Panc1 (cell line): Measurements from ENCODE around the gene ZBTB4. TPM values are rescaled to one million over a fixed set of nuclear protein-coding genes. Genes with fewer than 3 reads are reported as not detected.

Experiments
- ATAC-seq: fragments of 200-7000 bp; cut with Tn5 transposase; 2 replicates; pipeline ENCODE4 v1.9.1; 2020; ENCODE audit warnings: mild to moderate bottlenecking, moderate library complexity
- BruUV-seq: library from RNA; stranded (reverse); fragments of 400-500 nt; replicated peaks from 2 replicates; lab custom pipeline; 2021; lab: Mats Ljungman, UMichigan
- CTCF ChIA-PET: fragments of 300-600 bp; sonication (Branson Sonifier 250); formaldehyde crosslinking; loops from one replicate; lab custom pipeline; 2022; ENCODE audit warnings: antibody characterized with exemption; lab: Charles Lee
- POLR2A ChIA-PET: fragments of 300-600 bp; sonication (Branson Sonifier 250); formaldehyde crosslinking; loops from one replicate; lab custom pipeline; 2022; ENCODE audit warnings: antibody characterized with exemption; lab: Charles Lee
- DNase-seq: peaks from one replicate; pipeline ENCODE4 v3.0.0-alpha.2; 2010; ENCODE audit warnings: low read depth, low spot score
- H3K27ac ChIP-seq: 2 replicates; pipeline ENCODE4 v1.5.1; 2011; ENCODE audit warnings: mild to moderate bottlenecking, low read length, inconsistent platforms
- H3K27me3 ChIP-seq: fragments of 200-500 bp; sonication (Bioruptor generic); 2 replicates; pipeline ENCODE4 v1.6.0; 2014; ENCODE audit warnings: low read length, inconsistent platforms; ENCODE audit not compliant: control insufficient read depth, insufficient read depth
- H3K36me3 ChIP-seq: fragments of 200-500 bp; sonication (Bioruptor generic); 2 replicates; pipeline ENCODE4 v1.5.1; 2014; ENCODE audit warnings: inconsistent platforms, mild to moderate bottlenecking, low read length, moderate library complexity; ENCODE audit not compliant: control insufficient read depth, insufficient read depth
- H3K4me1 ChIP-seq: 2 replicates; pipeline ENCODE4 v1.5.1; 2011; ENCODE audit warnings: inconsistent platforms, mild to moderate bottlenecking, low read length, moderate library complexity; ENCODE audit not compliant: control insufficient read depth, insufficient read depth
- H3K4me3 ChIP-seq, 2 experiments: 2 replicates each; pipeline ENCODE4 v1.5.1; 2011 to 2012; ENCODE audit warnings: low read depth in 2 of 2, low read length in 2 of 2, mild to moderate bottlenecking in 2 of 2, inconsistent platforms in 1 of 2, moderate library complexity in 1 of 2
- H3K9me3 ChIP-seq: fragments of 200-500 bp; sonication (Bioruptor generic); 2 replicates; pipeline ENCODE4 v1.5.1; 2014; ENCODE audit warnings: low read depth, mild to moderate bottlenecking, inconsistent platforms, low read length, moderate library complexity; ENCODE audit not compliant: control insufficient read depth, insufficient read depth
- CTCF ChIP-seq: fragments of 450-650 bp; IDR thresholded peaks from 2 replicates; pipeline ENCODE4 v1.5.1; 2017; ENCODE audit warnings: mild to moderate bottlenecking
- POLR2AphosphoS5 ChIP-seq: IDR thresholded peaks from 2 replicates; pipeline ENCODE4 v1.6.1; 2012; ENCODE audit warnings: mild to moderate bottlenecking, low read depth, low read length, moderate library complexity
- REST ChIP-seq, 2 experiments: IDR thresholded peaks; 2 replicates each; pipeline ENCODE4 v1.6.1; 2011 to 2012; ENCODE audit warnings: low read depth in 2 of 2, control low read depth in 1 of 2, low read length in 1 of 2, mild to moderate bottlenecking in 1 of 2, moderate library complexity in 1 of 2; ENCODE audit not compliant: insufficient read depth in 1 of 2
- SIN3A ChIP-seq: IDR thresholded peaks from 2 replicates; pipeline ENCODE4 v1.6.1; 2012; ENCODE audit warnings: low read depth, mild to moderate bottlenecking, low read length, moderate library complexity, borderline replicate concordance; ENCODE audit not compliant: insufficient read depth
- TCF7L2 ChIP-seq: IDR thresholded peaks from 2 replicates; pipeline ENCODE4 v1.6.1; 2011; ENCODE audit warnings: mild to moderate bottlenecking, low read depth, low read length, inconsistent platforms
- in situ Hi-C: cut with HindIII; loops from 2 replicates; pipeline ENCODE4 v1.10.0; 2016; ENCODE audit warnings: low sequenced_read_pairs, low pct_unique_long_range_greater_than_20kb
- intact Hi-C: fragments of 100-400 bp; cut with micrococcal nuclease; formaldehyde crosslinking; loops from one replicate; pipeline ENCODE4 v1.10.0; 2022; ENCODE audit not compliant: unreplicated experiment
- total RNA-seq: library from RNA; stranded (reverse); gene quantifications from one replicate; pipeline ENCODE4 v1.2.1, GENCODE V29; 2021; ENCODE audit not compliant: unreplicated experiment

Gene ZBTB4
- total RNA-seq, 1 experiment from 2014 or later = 24.9 TPM

- ATAC-seq (no peak), DNase-seq (no peak)
- no TSS peak for BruUV-seq
- no peaks in the 10 kb centered on the region for H3K27me3 ChIP-seq
- H3K27ac ChIP-seq = no peak overlapping the region
- TF ChIP-seq REST (IDR thresholded peaks at IDR 0.05; ENCODE audit: insufficient read depth in 1 of 2, low read depth in 2 of 2, low read length in 1 of 2) (no peak), POLR2AphosphoS5 (no peak), TCF7L2 (no peak), SIN3A (no peak), CTCF (no peak)
- no peak overlapping the region for H3K4me3 ChIP-seq
- ChIA-PET CTCF (no interaction called here), POLR2A (no interaction called here)
- intact Hi-C loops = no loop called here
- in situ Hi-C loops = no loop called here
- no peaks in the 10 kb centered on the region for H3K9me3 ChIP-seq
- H3K4me1 ChIP-seq = no peaks in the 10 kb centered on the region; the same call in 1 of the 2 replicates
- no peaks in the 10 kb centered on the region for H3K36me3 ChIP-seq
These were observed 69.7 kb downstream of the ZBTB4 start for GRCh38 chr17:7409716-7410115.

Other genes starting within 250 kb of the ZBTB4 start
- 84.2 TPM for gene DVL2, start 245.1 kb downstream of the ZBTB4 start, total RNA-seq
- gene PHF23, start 240.2 kb downstream of the ZBTB4 start, total RNA-seq = 69.3 TPM
- gene GABARAP, start 237.2 kb downstream of the ZBTB4 start, total RNA-seq = 289 TPM
- 132 TPM for gene CTDNEP1, start 227.9 kb downstream of the ZBTB4 start, total RNA-seq
- gene ELP5, start 227.4 kb downstream of the ZBTB4 start, total RNA-seq = 89.5 TPM
- gene CLDN7, start 217.2 kb downstream of the ZBTB4 start, total RNA-seq = 43.1 TPM
- 0.31 TPM for gene SLC2A4, start 197.9 kb downstream of the ZBTB4 start, total RNA-seq
- 54.9 TPM for gene YBX2, start 185.0 kb downstream of the ZBTB4 start, total RNA-seq
- gene EIF5A, start 172.0 kb downstream of the ZBTB4 start, total RNA-seq = 728 TPM
- gene GPS2, start 164.3 kb downstream of the ZBTB4 start, total RNA-seq = 96.6 TPM
- 58.9 TPM for gene NEURL4, start 150.3 kb downstream of the ZBTB4 start, total RNA-seq
- gene ACAP1, start 143.1 kb downstream of the ZBTB4 start, total RNA-seq = 2.7 TPM
- 11.0 TPM for gene KCTD11, start 127.5 kb downstream of the ZBTB4 start, total RNA-seq
- gene TMEM95, start 124.5 kb downstream of the ZBTB4 start, total RNA-seq = not detected
- gene TNK1, start 98.5 kb downstream of the ZBTB4 start, total RNA-seq = 6.2 TPM
- 32.0 TPM for gene PLSCR3, start 85.1 kb downstream of the ZBTB4 start, total RNA-seq
- 35.8 TPM for gene TMEM256, start 75.5 kb downstream of the ZBTB4 start, total RNA-seq
- gene NLGN2, start 71.8 kb downstream of the ZBTB4 start, total RNA-seq = 33.6 TPM
- not detected for gene SPEM1, start 59.3 kb downstream of the ZBTB4 start, total RNA-seq
- gene SPEM2, start 54.0 kb downstream of the ZBTB4 start, total RNA-seq = not detected
- not detected for gene SPEM3, start 50.8 kb downstream of the ZBTB4 start, total RNA-seq
- gene TMEM102, start 44.2 kb downstream of the ZBTB4 start, total RNA-seq = 8.5 TPM
- gene FGF11, start 40.1 kb downstream of the ZBTB4 start, total RNA-seq = 4.4 TPM
- 14.3 TPM for gene CHRNB1, start 34.6 kb downstream of the ZBTB4 start, total RNA-seq
- gene SLC35G6, start 1.8 kb upstream of the ZBTB4 start, total RNA-seq = not detected
- gene POLR2A, start 4.7 kb upstream of the ZBTB4 start, total RNA-seq = 181 TPM
- gene TNFSF12, start 69.4 kb upstream of the ZBTB4 start, total RNA-seq = 12.6 TPM
- 2.3 TPM for gene TNFSF13, start 79.1 kb upstream of the ZBTB4 start, total RNA-seq
- 63.7 TPM for gene SENP3, start 82.3 kb upstream of the ZBTB4 start, total RNA-seq
- 51.6 TPM for gene CD68, start 100.0 kb upstream of the ZBTB4 start, total RNA-seq
- gene MPDU1, start 104.2 kb upstream of the ZBTB4 start, total RNA-seq = 47.1 TPM
- gene SOX15, start 110.5 kb upstream of the ZBTB4 start, total RNA-seq = 0.33 TPM
- gene FXR2, start 135.3 kb upstream of the ZBTB4 start, total RNA-seq = 39.7 TPM
- gene SAT2, start 148.2 kb upstream of the ZBTB4 start, total RNA-seq = 74.8 TPM
- 1.2 TPM for gene SHBG, start 150.5 kb upstream of the ZBTB4 start, total RNA-seq
- gene ATP1B2, start 171.3 kb upstream of the ZBTB4 start, total RNA-seq = 0.08 TPM
- gene TP53, start 207.9 kb upstream of the ZBTB4 start, total RNA-seq = 129 TPM
- 27.0 TPM for gene WRAP53, start 208.8 kb upstream of the ZBTB4 start, total RNA-seq
- gene EFNB3, start 225.6 kb upstream of the ZBTB4 start, total RNA-seq = 2.5 TPM
- 0.13 TPM for gene DNAH2, start 238.1 kb upstream of the ZBTB4 start, total RNA-seq